ENCODE measurements around the gene PGAP3.

The PGAP3 gene

GRCh38 chr17:39639043-39639442 is 48.8 kb downstream of the PGAP3 start:
- no peak for DNase-seq (ENCODE audit: low read depth, low spot score)
- TF ChIP-seq EZH2 (IDR thresholded peaks at IDR 0.05): no peak
- no peak for TF ChIP-seq POLR2AphosphoS5 (IDR thresholded peaks at IDR 0.05; ENCODE audit: borderline replicate concordance, low read depth, low read length)
- TF ChIP-seq FOXP2 (optimal IDR thresholded peaks at IDR 0.05; ENCODE audit: control extremely low read depth, extremely low read length, insufficient read depth): no peak
- no peak overlapping the region for H3K9ac ChIP-seq (ENCODE audit: insufficient read length)
- no peaks in the 10 kb centered on the region for H3K9me3 ChIP-seq (ENCODE audit: low read depth, low read length)
- H3K4me3 ChIP-seq: no peak overlapping the region
- H3K27ac ChIP-seq: no peak overlapping the region
- H3K36me3 ChIP-seq (ENCODE audit: insufficient read depth, low read length): no peaks in the 10 kb centered on the region

GRCh38 chr17:39638317-39638716 is 49.5 kb downstream of the PGAP3 start:
- no peaks in the 10 kb centered on the region for H3K9me3 ChIP-seq (ENCODE audit: low read depth, low read length)
- no peaks in the 10 kb centered on the region for H3K36me3 ChIP-seq (ENCODE audit: insufficient read depth, low read length)
- TF ChIP-seq EZH2 (IDR thresholded peaks at IDR 0.05) (no peak), FOXP2 (optimal IDR thresholded peaks at IDR 0.05; ENCODE audit: control extremely low read depth, extremely low read length, insufficient read depth) (no peak), POLR2AphosphoS5 (IDR thresholded peaks at IDR 0.05; ENCODE audit: borderline replicate concordance, low read depth, low read length) (no peak)
- no peak for DNase-seq (ENCODE audit: low read depth, low spot score)
- H3K27ac ChIP-seq: no peak overlapping the region
- H3K9ac ChIP-seq (ENCODE audit: insufficient read length): peak overlapping the region; percentile 88
- H3K4me3 ChIP-seq: peak overlapping the region; percentile 94; the same call in 1 of the 2 replicates

- peak within 1 kb of the TSS; percentile 94 for H3K4me3 ChIP-seq
- H3K9ac ChIP-seq (ENCODE audit: insufficient read length): peak within 1 kb of the TSS; percentile 88
- peak within 1 kb of the TSS; percentile 67; the same call in 1 of the 2 replicates for H3K27ac ChIP-seq
- H3K36me3 ChIP-seq (ENCODE audit: insufficient read depth, low read length): no peaks in the 10 kb centered on the region
- no peak for TF ChIP-seq FOXP2 (optimal IDR thresholded peaks at IDR 0.05; ENCODE audit: control extremely low read depth, extremely low read length, insufficient read depth)
- peak; percentile 82 for TF ChIP-seq POLR2AphosphoS5 (IDR thresholded peaks at IDR 0.05; ENCODE audit: borderline replicate concordance, low read depth, low read length)
- TF ChIP-seq EZH2 (IDR thresholded peaks at IDR 0.05): no peak
- H3K9me3 ChIP-seq (ENCODE audit: low read depth, low read length): no peaks in the 10 kb centered on the region
- DNase-seq (ENCODE audit: low read depth, low spot score): no peak
Measured at GRCh38 chr17:39636927-39637736, 50.7 kb downstream of the PGAP3 start, which contains the start of gene STARD3. Gene STARD3 (plus strand): TSS chr17:39637144. CDS start chr17:39653532, 16,388 bp downstream.

GRCh38 chr17:39636587-39636926 is 51.3 kb downstream of the PGAP3 start:
- DNase-seq (ENCODE audit: low read depth, low spot score): no peak
- H3K9me3 ChIP-seq (ENCODE audit: low read depth, low read length): no peaks in the 10 kb centered on the region
- peak overlapping the region; percentile 94 for H3K4me3 ChIP-seq
- TF ChIP-seq POLR2AphosphoS5 (IDR thresholded peaks at IDR 0.05; ENCODE audit: borderline replicate concordance, low read depth, low read length): no peak
- H3K27ac ChIP-seq: peak overlapping the region; percentile 67; the same call in 1 of the 2 replicates
- no peaks in the 10 kb centered on the region for H3K36me3 ChIP-seq (ENCODE audit: insufficient read depth, low read length)
- H3K9ac ChIP-seq (ENCODE audit: insufficient read length): peak overlapping the region; percentile 88

- no peak for TF ChIP-seq POLR2AphosphoS5 (IDR thresholded peaks at IDR 0.05; ENCODE audit: borderline replicate concordance, low read depth, low read length)
- Histone ChIP-seq H3K9ac (ENCODE audit: insufficient read length) (peak overlapping the region; percentile 88), H3K36me3 (ENCODE audit: insufficient read depth, low read length) (no peaks in the 10 kb centered on the region), H3K9me3 (ENCODE audit: low read depth, low read length) (no peaks in the 10 kb centered on the region), H3K4me3 (no peak overlapping the region), H3K27ac (no peak overlapping the region)
- no peak for DNase-seq (ENCODE audit: low read depth, low spot score)
Measured at GRCh38 chr17:39635614-39636176, 52.2 kb downstream of the PGAP3 start.

- Histone ChIP-seq H3K36me3 (ENCODE audit: insufficient read depth, low read length) (no peaks in the 10 kb centered on the region), H3K9ac (ENCODE audit: insufficient read length) (no peak overlapping the region), H3K9me3 (ENCODE audit: low read depth, low read length) (no peaks in the 10 kb centered on the region), H3K27ac (no peak overlapping the region), H3K4me3 (no peak overlapping the region)
- TF ChIP-seq EZH2 (IDR thresholded peaks at IDR 0.05): no peak
- no peak for TF ChIP-seq POLR2AphosphoS5 (IDR thresholded peaks at IDR 0.05; ENCODE audit: borderline replicate concordance, low read depth, low read length)
- TF ChIP-seq FOXP2 (optimal IDR thresholded peaks at IDR 0.05; ENCODE audit: control extremely low read depth, extremely low read length, insufficient read depth): no peak
- no peak for DNase-seq (ENCODE audit: low read depth, low spot score)
Measured at GRCh38 chr17:39634384-39634871, 53.4 kb downstream of the PGAP3 start.

- H3K36me3 ChIP-seq (ENCODE audit: insufficient read depth, low read length): no peaks in the 10 kb centered on the region
- H3K9ac ChIP-seq (ENCODE audit: insufficient read length): no peak overlapping the region
Measured at GRCh38 chr17:39633570-39634183, 54.2 kb downstream of the PGAP3 start.

GRCh38 chr17:39632153-39632941 is 55.5 kb downstream of the PGAP3 start:
- H3K27ac ChIP-seq: no peak overlapping the region
- DNase-seq (ENCODE audit: low read depth, low spot score): no peak
- no peaks in the 10 kb centered on the region for H3K36me3 ChIP-seq (ENCODE audit: insufficient read depth, low read length)
- H3K9ac ChIP-seq (ENCODE audit: insufficient read length): no peak overlapping the region
- no peak for TF ChIP-seq FOXP2 (optimal IDR thresholded peaks at IDR 0.05; ENCODE audit: control extremely low read depth, extremely low read length, insufficient read depth)
- no peak for TF ChIP-seq POLR2AphosphoS5 (IDR thresholded peaks at IDR 0.05; ENCODE audit: borderline replicate concordance, low read depth, low read length)
- no peak for TF ChIP-seq EZH2 (IDR thresholded peaks at IDR 0.05)
- no peaks in the 10 kb centered on the region for H3K9me3 ChIP-seq (ENCODE audit: low read depth, low read length)
- no peak overlapping the region for H3K4me3 ChIP-seq

More at GRCh38 chr17:39633570-39634183, 54.2 kb downstream of the PGAP3 start:
- no peak for DNase-seq (ENCODE audit: low read depth, low spot score)
- Histone ChIP-seq H3K9me3 (ENCODE audit: low read depth, low read length) (no peaks in the 10 kb centered on the region), H3K27ac (no peak overlapping the region), H3K4me3 (no peak overlapping the region)
- no peak for TF ChIP-seq POLR2AphosphoS5 (IDR thresholded peaks at IDR 0.05; ENCODE audit: borderline replicate concordance, low read depth, low read length)
- TF ChIP-seq EZH2 (IDR thresholded peaks at IDR 0.05): no peak

All from SK-N-MC (cell line).